Suprapubic skin (tissue), 4 donors: ENCODE measurements around the gene RARS2. TPM values are rescaled to one million over a fixed set of nuclear protein-coding genes. Genes with fewer than 3 reads are reported as not detected.

Experiments used
- DNase-seq, 2 donors: peaks; one replicate each; pipeline ENCODE4 v3.0.0-alpha.2; 2019; ENCODE audit warnings: low spot score in 2 of 2
- H3K27ac ChIP-seq: fragments of 200-600 bp; sonication (generic); one replicate; pipeline ENCODE4 v1.5.1; 2019
- H3K27me3 ChIP-seq: fragments of 200-600 bp; sonication (generic); one replicate; pipeline ENCODE4 v1.5.1; 2019
- H3K36me3 ChIP-seq: fragments of 200-600 bp; sonication (generic); one replicate; pipeline ENCODE4 v1.5.1; 2019
- H3K4me1 ChIP-seq: fragments of 200-600 bp; sonication (generic); one replicate; pipeline ENCODE4 v1.5.1; 2019
- H3K4me3 ChIP-seq: fragments of 200-600 bp; sonication (generic); one replicate; pipeline ENCODE4 v1.5.1; 2019; ENCODE audit warnings: mild to moderate bottlenecking
- H3K9me3 ChIP-seq: fragments of 200-600 bp; sonication (generic); one replicate; pipeline ENCODE4 v1.5.1; 2019
- EP300 ChIP-seq: sonication (generic); formaldehyde crosslinking; IDR thresholded peaks from one replicate; pipeline ENCODE4 v1.6.1; 2017; ENCODE audit warnings: antibody characterized with exemption
- POLR2A ChIP-seq, 2 donors: fragments of 450-650 bp; IDR thresholded peaks; one replicate each; pipeline ENCODE4 v1.6.1; 2017; ENCODE audit warnings: antibody characterized with exemption in 2 of 2, mild to moderate bottlenecking in 2 of 2, moderate library complexity in 2 of 2
- POLR2AphosphoS5 ChIP-seq, 3 donors: sonication (generic); formaldehyde crosslinking; IDR thresholded peaks; one replicate each; pipeline ENCODE4 v1.6.1; 2017; ENCODE audit warnings: antibody characterized with exemption in 3 of 3
- WGBS: methylation state at CpG from one replicate; pipeline ENCODE4 v1.1.5; 2018; 5-methylcytosine and 5-hydroxymethylcytosine counted together
- total RNA-seq, 4 donors: library from RNA; depleted of rRNA; stranded (reverse); fragments of >200 nt; gene quantifications; one replicate each; pipeline ENCODE4 v1.1.0, GENCODE V29; 2016
- TF ChIP-seq, protein P1 (sequence below), 2 donors: fragments of 200-600 bp in 1 of 2; fragments of 450-650 bp in 1 of 2; sonication (generic) in 1 of 2; IDR thresholded peaks; one replicate each; pipeline ENCODE4 v1.5.1; 2016 to 2019; ENCODE audit warnings: antibody characterized with exemption in 2 of 2, mild to moderate bottlenecking in 1 of 2, moderate library complexity in 1 of 2

RARS2 gene, protein sequence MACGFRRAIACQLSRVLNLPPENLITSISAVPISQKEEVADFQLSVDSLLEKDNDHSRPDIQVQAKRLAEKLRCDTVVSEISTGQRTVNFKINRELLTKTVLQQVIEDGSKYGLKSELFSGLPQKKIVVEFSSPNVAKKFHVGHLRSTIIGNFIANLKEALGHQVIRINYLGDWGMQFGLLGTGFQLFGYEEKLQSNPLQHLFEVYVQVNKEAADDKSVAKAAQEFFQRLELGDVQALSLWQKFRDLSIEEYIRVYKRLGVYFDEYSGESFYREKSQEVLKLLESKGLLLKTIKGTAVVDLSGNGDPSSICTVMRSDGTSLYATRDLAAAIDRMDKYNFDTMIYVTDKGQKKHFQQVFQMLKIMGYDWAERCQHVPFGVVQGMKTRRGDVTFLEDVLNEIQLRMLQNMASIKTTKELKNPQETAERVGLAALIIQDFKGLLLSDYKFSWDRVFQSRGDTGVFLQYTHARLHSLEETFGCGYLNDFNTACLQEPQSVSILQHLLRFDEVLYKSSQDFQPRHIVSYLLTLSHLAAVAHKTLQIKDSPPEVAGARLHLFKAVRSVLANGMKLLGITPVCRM
- 10 to 100 TPM; 16.4 to 29.6 (median 19.7) TPM for total RNA-seq

DNA sequence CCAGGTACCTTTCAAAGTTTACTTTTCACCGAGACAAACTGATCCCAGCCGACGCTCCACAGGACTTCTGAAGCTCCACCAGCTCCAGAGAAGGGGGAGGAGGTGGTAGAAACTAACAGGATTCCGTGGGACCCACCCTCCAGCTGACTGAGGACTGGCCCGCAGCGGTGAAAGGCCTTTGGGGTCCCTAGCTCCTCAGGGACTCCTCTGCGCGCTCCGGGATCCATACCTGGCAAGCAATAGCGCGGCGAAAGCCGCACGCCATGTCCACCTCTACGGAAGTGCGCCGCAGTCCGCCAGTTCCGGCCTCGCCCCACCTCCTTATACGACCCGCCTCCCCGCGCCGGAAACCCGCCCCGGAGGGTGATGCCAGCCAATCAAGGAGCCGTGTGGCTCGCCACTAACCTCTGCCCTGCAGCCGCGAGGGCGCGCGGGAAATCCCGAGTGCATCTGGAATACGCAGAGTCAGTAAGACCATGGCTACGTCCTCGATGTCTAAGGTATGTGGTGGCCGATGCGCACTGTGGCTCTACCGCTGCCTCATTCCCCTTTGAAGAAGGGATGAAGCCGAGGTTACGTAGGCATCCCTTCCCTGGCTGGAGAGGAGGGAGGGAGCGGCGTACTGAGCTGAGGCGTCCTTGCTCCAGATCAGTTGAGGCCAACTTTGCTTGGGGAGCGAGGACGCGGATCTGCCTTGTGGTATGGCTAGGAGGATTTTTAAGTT lies at the start of gene RARS2, which contains the start of gene ORC3:
TSS of gene RARS2 (minus strand) at position 295 of the 724 bp plus-strand sequence. CDS start at position 265, 30 bp downstream.
TSS of gene ORC3 (plus strand) at position 443 of the 724 bp plus-strand sequence. CDS start at position 477, 34 bp downstream.
- WGBS: 0% methylated on average over 15 of the region's 49 CpGs
- Histone ChIP-seq H3K27me3 (no peaks in the 10 kb centered on the region), H3K36me3 (peaks cover 9% of the 10 kb centered on the region), H3K9me3 (no peaks in the 10 kb centered on the region), H3K27ac (peak within 1 kb of the TSS; percentile 91), H3K4me3 (peak within 1 kb of the TSS; percentile 75), H3K4me1 (peaks cover 35% of the 10 kb centered on the region)
- TF ChIP-seq, protein P1, sequence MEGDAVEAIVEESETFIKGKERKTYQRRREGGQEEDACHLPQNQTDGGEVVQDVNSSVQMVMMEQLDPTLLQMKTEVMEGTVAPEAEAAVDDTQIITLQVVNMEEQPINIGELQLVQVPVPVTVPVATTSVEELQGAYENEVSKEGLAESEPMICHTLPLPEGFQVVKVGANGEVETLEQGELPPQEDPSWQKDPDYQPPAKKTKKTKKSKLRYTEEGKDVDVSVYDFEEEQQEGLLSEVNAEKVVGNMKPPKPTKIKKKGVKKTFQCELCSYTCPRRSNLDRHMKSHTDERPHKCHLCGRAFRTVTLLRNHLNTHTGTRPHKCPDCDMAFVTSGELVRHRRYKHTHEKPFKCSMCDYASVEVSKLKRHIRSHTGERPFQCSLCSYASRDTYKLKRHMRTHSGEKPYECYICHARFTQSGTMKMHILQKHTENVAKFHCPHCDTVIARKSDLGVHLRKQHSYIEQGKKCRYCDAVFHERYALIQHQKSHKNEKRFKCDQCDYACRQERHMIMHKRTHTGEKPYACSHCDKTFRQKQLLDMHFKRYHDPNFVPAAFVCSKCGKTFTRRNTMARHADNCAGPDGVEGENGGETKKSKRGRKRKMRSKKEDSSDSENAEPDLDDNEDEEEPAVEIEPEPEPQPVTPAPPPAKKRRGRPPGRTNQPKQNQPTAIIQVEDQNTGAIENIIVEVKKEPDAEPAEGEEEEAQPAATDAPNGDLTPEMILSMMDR (IDR thresholded peaks at IDR 0.05): no peak
- TF ChIP-seq POLR2A (IDR thresholded peaks at IDR 0.05) (peak; percentile 54 to 89), POLR2AphosphoS5 (IDR thresholded peaks at IDR 0.05) (peak; percentile 3 to 83 (median 77)), EP300 (no peak)
- DNase-seq: peak; percentile 97 to 99

DNA sequence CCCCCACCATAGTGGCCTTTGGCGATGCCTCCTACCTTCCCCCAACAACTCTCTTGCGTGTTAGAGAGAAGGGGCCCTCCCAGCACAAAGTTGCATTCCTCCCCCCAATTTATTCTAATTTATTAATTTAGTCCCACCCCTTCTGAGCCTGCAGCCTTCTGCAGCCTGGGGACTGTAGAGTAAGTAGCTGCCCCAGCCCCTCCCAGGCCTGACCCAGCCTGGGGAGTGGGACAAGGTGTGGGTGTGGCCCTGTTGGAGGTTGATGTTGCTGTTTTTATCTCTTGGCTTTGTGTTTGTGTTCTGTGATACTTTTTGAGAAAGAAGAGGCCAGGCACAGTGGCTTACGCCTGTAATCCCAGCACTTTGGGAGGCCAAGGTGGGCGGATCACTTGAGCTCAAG lies 49.6 kb upstream of the RARS2 start:
- H3K4me1 ChIP-seq: no peaks in the 10 kb centered on the region
- no peak overlapping the region for H3K27ac ChIP-seq
- TF ChIP-seq POLR2AphosphoS5 (IDR thresholded peaks at IDR 0.05) (no peak), POLR2A (IDR thresholded peaks at IDR 0.05) (no peak)
- TF ChIP-seq, protein P1 (IDR thresholded peaks at IDR 0.05): no peak
- H3K4me3 ChIP-seq: no peak overlapping the region
- H3K27me3 ChIP-seq: no peaks in the 10 kb centered on the region
- 93% methylated on average over 3 of the region's 4 CpGs for WGBS
- peaks cover 32% of the 10 kb centered on the region for H3K36me3 ChIP-seq
- H3K9me3 ChIP-seq: no peaks in the 10 kb centered on the region
- no peak for DNase-seq

DNA sequence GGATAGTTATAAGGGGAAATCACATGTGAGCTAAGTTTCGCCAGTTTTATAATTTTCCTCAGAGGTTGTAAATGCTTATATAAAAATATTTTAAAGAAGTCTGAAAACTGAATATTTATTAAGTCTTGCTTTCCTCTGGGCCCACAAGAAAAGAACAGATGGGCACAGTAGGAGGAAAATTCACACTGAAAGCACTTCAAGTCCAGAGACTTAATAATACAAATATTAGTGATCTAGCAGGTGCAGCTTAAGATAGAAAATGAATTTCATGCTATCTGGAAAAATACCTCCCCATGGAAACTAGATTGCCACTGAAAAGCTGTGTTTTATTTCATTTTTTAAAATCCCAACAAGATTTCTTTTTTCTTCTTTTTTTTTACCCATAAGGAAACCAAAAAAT lies 47.3 kb upstream of the RARS2 start:
- no peaks in the 10 kb centered on the region for H3K9me3 ChIP-seq
- TF ChIP-seq POLR2AphosphoS5 (IDR thresholded peaks at IDR 0.05): no peak
- TF ChIP-seq, protein P1 (IDR thresholded peaks at IDR 0.05): no peak
- no peak for TF ChIP-seq EP300
- no peak for TF ChIP-seq POLR2A (IDR thresholded peaks at IDR 0.05)
- H3K27me3 ChIP-seq: no peaks in the 10 kb centered on the region
- no peak overlapping the region for H3K27ac ChIP-seq
- no peak overlapping the region for H3K4me3 ChIP-seq
- DNase-seq: no peak
- no peaks in the 10 kb centered on the region for H3K4me1 ChIP-seq
- 95% methylated on average over 1 of the region's 1 CpG for WGBS
- peaks cover 39% of the 10 kb centered on the region for H3K36me3 ChIP-seq

DNA sequence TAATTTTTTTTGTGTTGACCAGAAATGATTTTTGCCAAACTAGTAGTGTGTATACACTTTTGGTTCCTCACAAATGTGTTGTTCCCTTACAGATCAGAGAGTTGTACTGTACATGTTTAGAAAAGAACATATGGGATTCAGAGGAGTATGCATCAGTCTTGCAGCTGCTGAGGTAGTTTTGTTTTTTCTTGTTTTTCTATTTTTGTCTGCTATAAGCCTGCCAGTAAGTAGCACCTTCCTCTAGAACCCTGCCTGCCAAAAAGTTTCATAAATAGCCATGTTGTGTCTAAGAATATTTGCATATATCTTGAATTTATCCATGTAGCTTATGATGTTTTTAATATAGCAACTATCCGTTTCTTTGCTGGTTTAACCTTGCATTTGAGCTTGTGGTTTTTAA lies 46.5 kb upstream of the RARS2 start:
- no peaks in the 10 kb centered on the region for H3K9me3 ChIP-seq
- no peak for DNase-seq
- TF ChIP-seq POLR2A (IDR thresholded peaks at IDR 0.05): no peak
- no peak for TF ChIP-seq POLR2AphosphoS5 (IDR thresholded peaks at IDR 0.05)
- no peak for TF ChIP-seq EP300
- TF ChIP-seq, protein P1 (IDR thresholded peaks at IDR 0.05): no peak
- no peaks in the 10 kb centered on the region for H3K27me3 ChIP-seq
- 86% methylated on average over 1 of the region's 1 CpG for WGBS
- H3K4me1 ChIP-seq: no peaks in the 10 kb centered on the region
- no peak overlapping the region for H3K27ac ChIP-seq
- H3K36me3 ChIP-seq: peaks cover 39% of the 10 kb centered on the region
- no peak overlapping the region for H3K4me3 ChIP-seq
